DOHH2 (cell line): ENCODE data around the gene FTO.

Experiments used
- EZH2phosphoT487 ChIP-seq: fragments of 200-600 bp; sonication (generic); IDR thresholded peaks from 2 replicates; pipeline ENCODE4 v1.6.1; 2017; ENCODE audit warnings: borderline replicate concordance, mild to moderate bottlenecking, antibody characterized with exemption, low read length, moderate library complexity, mixed read lengths
- TF ChIP-seq, protein P1 (sequence below): fragments of 200-600 bp; sonication (generic); IDR thresholded peaks from one replicate; pipeline ENCODE4 v1.5.1; 2014; ENCODE audit warnings: antibody characterized with exemption, mild to moderate bottlenecking, low read depth, low read length; ENCODE audit not compliant: poor library complexity, severe bottlenecking

DNA sequence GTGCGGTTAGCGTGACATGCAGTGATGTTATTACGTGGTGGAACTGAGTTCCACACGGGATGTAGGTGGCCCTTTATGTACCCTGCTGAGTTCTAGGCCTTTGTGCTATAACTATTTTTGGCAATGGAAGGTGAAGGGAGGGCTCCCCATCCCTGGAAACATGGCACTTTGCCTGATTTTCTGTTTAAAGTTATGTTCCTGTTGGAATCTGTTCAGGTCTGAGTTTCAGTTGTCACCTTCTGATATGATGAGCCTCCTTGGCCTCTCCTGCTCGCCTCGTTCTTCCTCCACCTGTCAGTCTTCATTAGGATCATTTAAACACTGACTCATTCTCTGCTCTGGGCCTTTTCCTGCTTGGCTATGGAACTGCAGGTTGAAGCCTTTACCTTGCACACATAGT, 200.6 kb downstream of the FTO start:
- TF ChIP-seq, protein P1, sequence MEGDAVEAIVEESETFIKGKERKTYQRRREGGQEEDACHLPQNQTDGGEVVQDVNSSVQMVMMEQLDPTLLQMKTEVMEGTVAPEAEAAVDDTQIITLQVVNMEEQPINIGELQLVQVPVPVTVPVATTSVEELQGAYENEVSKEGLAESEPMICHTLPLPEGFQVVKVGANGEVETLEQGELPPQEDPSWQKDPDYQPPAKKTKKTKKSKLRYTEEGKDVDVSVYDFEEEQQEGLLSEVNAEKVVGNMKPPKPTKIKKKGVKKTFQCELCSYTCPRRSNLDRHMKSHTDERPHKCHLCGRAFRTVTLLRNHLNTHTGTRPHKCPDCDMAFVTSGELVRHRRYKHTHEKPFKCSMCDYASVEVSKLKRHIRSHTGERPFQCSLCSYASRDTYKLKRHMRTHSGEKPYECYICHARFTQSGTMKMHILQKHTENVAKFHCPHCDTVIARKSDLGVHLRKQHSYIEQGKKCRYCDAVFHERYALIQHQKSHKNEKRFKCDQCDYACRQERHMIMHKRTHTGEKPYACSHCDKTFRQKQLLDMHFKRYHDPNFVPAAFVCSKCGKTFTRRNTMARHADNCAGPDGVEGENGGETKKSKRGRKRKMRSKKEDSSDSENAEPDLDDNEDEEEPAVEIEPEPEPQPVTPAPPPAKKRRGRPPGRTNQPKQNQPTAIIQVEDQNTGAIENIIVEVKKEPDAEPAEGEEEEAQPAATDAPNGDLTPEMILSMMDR = no peak
- TF ChIP-seq EZH2phosphoT487 = no peak
